Trophoblast cell (in vitro differentiated cells and primary cell): ENCODE data around the gene THEMIS.

ENCODE experiments used
- DNase-seq, 2 donors: peaks; one replicate each; pipeline ENCODE4 v3.0.0-alpha.2; 2016
- H2AFZ ChIP-seq: 2 replicates; pipeline ENCODE4 v1.6.1; 2013; ENCODE audit warnings: low read length, moderate library complexity, mild to moderate bottlenecking; ENCODE audit not compliant: insufficient read depth, poor library complexity
- H2AK5ac ChIP-seq: 2 replicates; pipeline ENCODE4 v1.6.1; 2013; ENCODE audit warnings: mild to moderate bottlenecking, low read length
- H2BK120ac ChIP-seq: 2 replicates; pipeline ENCODE4 v1.6.1; 2013; ENCODE audit warnings: low read length, mild to moderate bottlenecking, moderate library complexity; ENCODE audit not compliant: insufficient read depth, poor library complexity
- H2BK12ac ChIP-seq: 2 replicates; pipeline ENCODE4 v1.6.1; 2013; ENCODE audit warnings: mild to moderate bottlenecking, low read length, moderate library complexity
- H2BK5ac ChIP-seq: 2 replicates; pipeline ENCODE4 v1.6.1; 2013; ENCODE audit warnings: low read length, low read depth, moderate library complexity, mild to moderate bottlenecking; ENCODE audit not compliant: poor library complexity
- H3K14ac ChIP-seq: 2 replicates; pipeline ENCODE4 v1.6.1; 2013; ENCODE audit warnings: mild to moderate bottlenecking, low read length
- H3K18ac ChIP-seq: 2 replicates; pipeline ENCODE4 v1.6.1; 2013; ENCODE audit warnings: mild to moderate bottlenecking, low read length
- H3K23ac ChIP-seq: 2 replicates; pipeline ENCODE4 v1.6.1; 2013; ENCODE audit warnings: low read length
- H3K27ac ChIP-seq: 2 replicates; pipeline ENCODE4 v1.5.1; 2013; ENCODE audit warnings: low read depth, mild to moderate bottlenecking, inconsistent platforms, low read length, moderate library complexity
- H3K27me3 ChIP-seq: 2 replicates; pipeline ENCODE4 v1.6.1; 2013; ENCODE audit warnings: inconsistent platforms, mild to moderate bottlenecking, low read length, moderate library complexity; ENCODE audit not compliant: insufficient read depth
- H3K36me3 ChIP-seq, 2 experiments: 1 replicate in 1 of 2; 2 replicates in 1 of 2; pipeline ENCODE4 v1.6.1; 2013; ENCODE audit warnings: low read length in 2 of 2, mild to moderate bottlenecking in 2 of 2, moderate library complexity in 1 of 2; ENCODE audit not compliant: insufficient read depth in 2 of 2, control insufficient read depth in 1 of 2
- H3K4ac ChIP-seq: 2 replicates; pipeline ENCODE4 v1.6.1; 2013; ENCODE audit warnings: low read depth, mild to moderate bottlenecking, low read length, moderate library complexity
- H3K4me1 ChIP-seq, 2 experiments: 1 replicate in 1 of 2; 2 replicates in 1 of 2; pipeline ENCODE4 v1.6.1; 2013; ENCODE audit warnings: low read length in 2 of 2, mild to moderate bottlenecking in 2 of 2, moderate library complexity in 1 of 2; ENCODE audit not compliant: insufficient read depth in 2 of 2, control insufficient read depth in 1 of 2
- H3K4me2 ChIP-seq: 2 replicates; pipeline ENCODE4 v1.6.1; 2013; ENCODE audit warnings: inconsistent platforms, mild to moderate bottlenecking, low read length, moderate library complexity
- H3K4me3 ChIP-seq: 2 replicates; pipeline ENCODE4 v1.5.1; 2013; ENCODE audit warnings: mild to moderate bottlenecking, low read depth, low read length, inconsistent platforms
- H3K79me1 ChIP-seq: one replicate; pipeline ENCODE4 v1.6.1; 2013; ENCODE audit warnings: low read length
- H3K79me2 ChIP-seq: 2 replicates; pipeline ENCODE4 v1.6.1; 2013; ENCODE audit warnings: low read length, mild to moderate bottlenecking; ENCODE audit not compliant: control insufficient read depth, insufficient read depth, poor library complexity
- H3K9ac ChIP-seq: 2 replicates; pipeline ENCODE4 v1.6.1; 2013; ENCODE audit warnings: mild to moderate bottlenecking, low read length
- H3K9me3 ChIP-seq: 2 replicates; pipeline ENCODE4 v1.6.1; 2013; ENCODE audit warnings: low read depth, mild to moderate bottlenecking, control low read depth, inconsistent platforms, low read length; ENCODE audit not compliant: insufficient read depth
- H4K12ac ChIP-seq: 2 replicates; pipeline ENCODE4 v1.6.1; 2013; ENCODE audit warnings: low read depth, mild to moderate bottlenecking, low read length, moderate library complexity
- H4K8ac ChIP-seq: 2 replicates; pipeline ENCODE4 v1.6.1; 2013; ENCODE audit warnings: low read depth, mild to moderate bottlenecking, low read length, moderate library complexity
- H4K91ac ChIP-seq: one replicate; pipeline ENCODE4 v1.6.1; 2013; ENCODE audit warnings: low read depth, mild to moderate bottlenecking, low read length, moderate library complexity
- WGBS: extraction: QIAGEN DNeasy Blood & Tissue Kit; methylation state at CpG from one replicate; pipeline ENCODE4 v1.1.7; 2013; ENCODE audit warnings: missing lambda C conversion rate; ENCODE audit not compliant: insufficient read length, insufficient coverage; ENCODE audit errors: extremely low coverage; 5-methylcytosine and 5-hydroxymethylcytosine counted together

The THEMIS gene

GRCh38 chr6:127776320-127776719 is 124.5 kb downstream of the THEMIS start:
- WGBS: no CpG with 5 or more reads among the region's 2 CpGs
- H3K14ac ChIP-seq: no peak overlapping the region
- H3K79me2 ChIP-seq: no peaks in the 10 kb centered on the region
- no peak overlapping the region for H2AK5ac ChIP-seq
- H2AFZ ChIP-seq: no peak overlapping the region
- no peak overlapping the region for H3K4me3 ChIP-seq
- no peaks in the 10 kb centered on the region for H3K36me3 ChIP-seq
- no peak overlapping the region for H4K91ac ChIP-seq
- H3K4ac ChIP-seq: no peak overlapping the region
- no peaks in the 10 kb centered on the region for H3K9me3 ChIP-seq
- H3K18ac ChIP-seq: no peak overlapping the region
- H2BK5ac ChIP-seq: no peak overlapping the region
- H3K27ac ChIP-seq: no peak overlapping the region
- H3K79me1 ChIP-seq: no peaks in the 10 kb centered on the region
- H4K12ac ChIP-seq: no peak overlapping the region
- no peak overlapping the region for H3K9ac ChIP-seq
- no peak overlapping the region for H3K4me2 ChIP-seq
- no peaks in the 10 kb centered on the region for H3K4me1 ChIP-seq
- no peak overlapping the region for H3K23ac ChIP-seq
- H3K27me3 ChIP-seq: no peaks in the 10 kb centered on the region
- no peak overlapping the region for H2BK120ac ChIP-seq
- H2BK12ac ChIP-seq: no peak overlapping the region
- H4K8ac ChIP-seq: no peak overlapping the region
- no peak for DNase-seq

GRCh38 chr6:127775371-127775770 is 125.5 kb downstream of the THEMIS start:
- no peaks in the 10 kb centered on the region for H3K4me1 ChIP-seq
- no peak overlapping the region for H4K8ac ChIP-seq
- no peak overlapping the region for H3K4me2 ChIP-seq
- no peaks in the 10 kb centered on the region for H3K9me3 ChIP-seq
- H3K36me3 ChIP-seq: no peaks in the 10 kb centered on the region
- H3K79me1 ChIP-seq: no peaks in the 10 kb centered on the region
- no peak overlapping the region for H2AFZ ChIP-seq
- H3K27ac ChIP-seq: no peak overlapping the region
- H2BK5ac ChIP-seq: no peak overlapping the region
- no peak overlapping the region for H3K4ac ChIP-seq
- H2BK120ac ChIP-seq: no peak overlapping the region
- H3K23ac ChIP-seq: no peak overlapping the region
- H3K4me3 ChIP-seq: no peak overlapping the region
- H2AK5ac ChIP-seq: no peak overlapping the region
- H2BK12ac ChIP-seq: no peak overlapping the region
- no peak overlapping the region for H4K91ac ChIP-seq
- no peaks in the 10 kb centered on the region for H3K79me2 ChIP-seq
- H3K27me3 ChIP-seq: no peaks in the 10 kb centered on the region
- H4K12ac ChIP-seq: no peak overlapping the region
- no CpG with 5 or more reads among the region's 1 CpG for WGBS
- H3K18ac ChIP-seq: no peak overlapping the region
- H3K14ac ChIP-seq: no peak overlapping the region
- H3K9ac ChIP-seq: no peak overlapping the region
- peak in 1 of 2 donors; percentile 31 for DNase-seq

- Histone ChIP-seq H4K12ac (no peak overlapping the region), H3K36me3 (no peaks in the 10 kb centered on the region), H4K8ac (no peak overlapping the region), H3K9ac (no peak overlapping the region), H2BK120ac (no peak overlapping the region), H3K4ac (no peak overlapping the region), H2BK12ac (no peak overlapping the region), H4K91ac (no peak overlapping the region), H3K4me2 (no peak overlapping the region), H3K23ac (no peak overlapping the region), H3K27me3 (no peaks in the 10 kb centered on the region), H2AK5ac (no peak overlapping the region), H2BK5ac (no peak overlapping the region), H3K4me3 (no peak overlapping the region), H3K4me1 (no peaks in the 10 kb centered on the region), H2AFZ (no peak overlapping the region), H3K14ac (no peak overlapping the region), H3K27ac (no peak overlapping the region), H3K18ac (no peak overlapping the region), H3K79me1 (no peaks in the 10 kb centered on the region), H3K79me2 (no peaks in the 10 kb centered on the region), H3K9me3 (no peaks in the 10 kb centered on the region)
- DNase-seq: no peak
- WGBS: no CpG with 5 or more reads among the region's 4 CpGs
Measured at GRCh38 chr6:127768745-127769144, 132.1 kb downstream of the THEMIS start.

- no peaks in the 10 kb centered on the region for H3K79me1 ChIP-seq
- H3K14ac ChIP-seq: no peak overlapping the region
- no peak overlapping the region for H3K9ac ChIP-seq
- H2AFZ ChIP-seq: no peak overlapping the region
- no peak overlapping the region for H2BK120ac ChIP-seq
- no peak overlapping the region for H2BK12ac ChIP-seq
- no peak overlapping the region for H4K91ac ChIP-seq
- H3K27ac ChIP-seq: no peak overlapping the region
- no peak overlapping the region for H3K4me3 ChIP-seq
- no peaks in the 10 kb centered on the region for H3K79me2 ChIP-seq
- H3K4me1 ChIP-seq: no peaks in the 10 kb centered on the region
- H3K27me3 ChIP-seq: no peaks in the 10 kb centered on the region
- no peak overlapping the region for H2BK5ac ChIP-seq
- H2AK5ac ChIP-seq: no peak overlapping the region
- no peak overlapping the region for H3K4ac ChIP-seq
- H4K12ac ChIP-seq: no peak overlapping the region
- no CpG with 5 or more reads among the region's 3 CpGs for WGBS
- H3K4me2 ChIP-seq: no peak overlapping the region
- H4K8ac ChIP-seq: no peak overlapping the region
- H3K9me3 ChIP-seq: no peaks in the 10 kb centered on the region
- H3K23ac ChIP-seq: no peak overlapping the region
- DNase-seq: no peak
- no peak overlapping the region for H3K18ac ChIP-seq
- H3K36me3 ChIP-seq: no peaks in the 10 kb centered on the region
Measured at GRCh38 chr6:127768223-127768622, 132.6 kb downstream of the THEMIS start.
